ENCODE measurements around the gene RELN. TPM values are rescaled to one million over a fixed set of nuclear protein-coding genes. Genes with fewer than 3 reads are reported as not detected.

RELN gene
- total RNA-seq, 1 experiment from 2014 or later: 0.20 TPM

- TF ChIP-seq ZNF532 (CRISPR knock-in tag; IDR thresholded peaks at IDR 0.05; ENCODE audit: borderline replicate concordance) (no peak), OVOL2 (CRISPR knock-in tag; IDR thresholded peaks at IDR 0.05; ENCODE audit: borderline replicate concordance) (no peak), NFE2L1 (CRISPR knock-in tag; IDR thresholded peaks at IDR 0.05) (no peak)
- TF ChIP-seq, protein P1, sequence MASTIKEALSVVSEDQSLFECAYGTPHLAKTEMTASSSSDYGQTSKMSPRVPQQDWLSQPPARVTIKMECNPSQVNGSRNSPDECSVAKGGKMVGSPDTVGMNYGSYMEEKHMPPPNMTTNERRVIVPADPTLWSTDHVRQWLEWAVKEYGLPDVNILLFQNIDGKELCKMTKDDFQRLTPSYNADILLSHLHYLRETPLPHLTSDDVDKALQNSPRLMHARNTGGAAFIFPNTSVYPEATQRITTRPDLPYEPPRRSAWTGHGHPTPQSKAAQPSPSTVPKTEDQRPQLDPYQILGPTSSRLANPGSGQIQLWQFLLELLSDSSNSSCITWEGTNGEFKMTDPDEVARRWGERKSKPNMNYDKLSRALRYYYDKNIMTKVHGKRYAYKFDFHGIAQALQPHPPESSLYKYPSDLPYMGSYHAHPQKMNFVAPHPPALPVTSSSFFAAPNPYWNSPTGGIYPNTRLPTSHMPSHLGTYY (CRISPR knock-in tag; IDR thresholded peaks at IDR 0.05): no peak
- TF ChIP-seq, protein P2, sequence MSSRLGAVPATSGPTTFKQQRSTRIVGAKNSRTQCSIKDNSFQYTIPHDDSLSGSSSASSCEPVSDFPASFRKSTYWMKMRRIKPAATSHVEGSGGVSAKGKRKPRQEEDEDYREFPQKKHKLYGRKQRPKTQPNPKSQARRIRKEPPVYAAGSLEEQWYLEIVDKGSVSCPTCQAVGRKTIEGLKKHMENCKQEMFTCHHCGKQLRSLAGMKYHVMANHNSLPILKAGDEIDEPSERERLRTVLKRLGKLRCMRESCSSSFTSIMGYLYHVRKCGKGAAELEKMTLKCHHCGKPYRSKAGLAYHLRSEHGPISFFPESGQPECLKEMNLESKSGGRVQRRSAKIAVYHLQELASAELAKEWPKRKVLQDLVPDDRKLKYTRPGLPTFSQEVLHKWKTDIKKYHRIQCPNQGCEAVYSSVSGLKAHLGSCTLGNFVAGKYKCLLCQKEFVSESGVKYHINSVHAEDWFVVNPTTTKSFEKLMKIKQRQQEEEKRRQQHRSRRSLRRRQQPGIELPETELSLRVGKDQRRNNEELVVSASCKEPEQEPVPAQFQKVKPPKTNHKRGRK (CRISPR knock-in tag; IDR thresholded peaks at IDR 0.05; ENCODE audit: borderline replicate concordance): no peak
Observed at GRCh38 chr7:103941976-103942375, 47.5 kb downstream of the RELN start (continued).

DNA sequence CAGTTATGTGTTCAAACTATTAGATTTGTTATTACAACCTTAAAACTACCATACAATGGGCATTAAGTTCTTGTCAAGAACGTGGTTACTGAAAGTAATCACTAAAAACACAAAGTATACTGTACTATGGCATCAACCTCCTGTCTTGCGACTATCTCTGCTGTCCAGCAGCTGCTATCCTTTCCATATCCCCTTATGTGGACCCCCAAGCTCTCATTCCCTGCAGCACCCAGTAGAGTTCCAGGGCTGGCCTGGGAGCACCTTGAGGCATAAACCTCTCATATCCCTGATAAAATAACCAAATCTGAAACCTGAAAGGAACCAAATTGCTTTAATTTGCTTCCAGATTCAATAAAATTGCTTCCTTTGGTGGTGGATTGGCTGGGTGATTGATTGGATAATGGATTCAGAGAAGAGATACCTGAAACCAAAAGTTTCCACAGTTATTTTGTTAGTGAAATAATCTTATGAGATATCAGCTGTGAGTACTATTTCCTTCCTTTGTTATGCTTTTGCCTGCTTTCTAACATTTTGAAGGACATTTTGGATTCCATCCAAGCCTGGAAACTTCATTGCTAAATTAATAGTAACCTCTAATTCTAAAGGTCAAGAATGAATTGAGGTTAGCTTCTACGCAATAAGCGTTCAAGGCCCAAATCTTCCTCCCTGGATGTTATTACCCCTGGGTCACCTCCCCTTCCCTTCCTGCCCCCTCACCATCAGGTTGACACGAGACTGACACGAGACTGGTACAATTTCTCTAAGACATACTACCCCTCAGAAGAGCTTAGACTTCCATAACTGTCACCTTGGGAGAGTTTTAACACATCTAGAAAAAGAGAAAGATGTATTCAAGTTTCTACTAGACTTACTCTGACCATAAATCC lies 48.8 kb downstream of the RELN start:
- H3K27ac Mint-ChIP-seq: no peak overlapping the region
- H3K4me1 Mint-ChIP-seq: 0 out of 2 replicates have a peak, but pooled peaks cover under 1% of the 10 kb centered on the region
- no peak overlapping the region for H3K4me3 Mint-ChIP-seq
- TF ChIP-seq, protein P3, sequence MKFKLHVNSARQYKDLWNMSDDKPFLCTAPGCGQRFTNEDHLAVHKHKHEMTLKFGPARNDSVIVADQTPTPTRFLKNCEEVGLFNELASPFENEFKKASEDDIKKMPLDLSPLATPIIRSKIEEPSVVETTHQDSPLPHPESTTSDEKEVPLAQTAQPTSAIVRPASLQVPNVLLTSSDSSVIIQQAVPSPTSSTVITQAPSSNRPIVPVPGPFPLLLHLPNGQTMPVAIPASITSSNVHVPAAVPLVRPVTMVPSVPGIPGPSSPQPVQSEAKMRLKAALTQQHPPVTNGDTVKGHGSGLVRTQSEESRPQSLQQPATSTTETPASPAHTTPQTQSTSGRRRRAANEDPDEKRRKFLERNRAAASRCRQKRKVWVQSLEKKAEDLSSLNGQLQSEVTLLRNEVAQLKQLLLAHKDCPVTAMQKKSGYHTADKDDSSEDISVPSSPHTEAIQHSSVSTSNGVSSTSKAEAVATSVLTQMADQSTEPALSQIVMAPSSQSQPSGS (CRISPR knock-in tag; IDR thresholded peaks at IDR 0.05; ENCODE audit: borderline replicate concordance, low read depth): no peak
- TF ChIP-seq SMAD3 (CRISPR knock-in tag; IDR thresholded peaks at IDR 0.05; ENCODE audit: borderline replicate concordance) (no peak), NR1H2 (CRISPR knock-in tag; IDR thresholded peaks at IDR 0.05) (no peak), ZNF219 (CRISPR knock-in tag; IDR thresholded peaks at IDR 0.05; ENCODE audit: borderline replicate concordance) (no peak)
- TF ChIP-seq, protein P4, sequence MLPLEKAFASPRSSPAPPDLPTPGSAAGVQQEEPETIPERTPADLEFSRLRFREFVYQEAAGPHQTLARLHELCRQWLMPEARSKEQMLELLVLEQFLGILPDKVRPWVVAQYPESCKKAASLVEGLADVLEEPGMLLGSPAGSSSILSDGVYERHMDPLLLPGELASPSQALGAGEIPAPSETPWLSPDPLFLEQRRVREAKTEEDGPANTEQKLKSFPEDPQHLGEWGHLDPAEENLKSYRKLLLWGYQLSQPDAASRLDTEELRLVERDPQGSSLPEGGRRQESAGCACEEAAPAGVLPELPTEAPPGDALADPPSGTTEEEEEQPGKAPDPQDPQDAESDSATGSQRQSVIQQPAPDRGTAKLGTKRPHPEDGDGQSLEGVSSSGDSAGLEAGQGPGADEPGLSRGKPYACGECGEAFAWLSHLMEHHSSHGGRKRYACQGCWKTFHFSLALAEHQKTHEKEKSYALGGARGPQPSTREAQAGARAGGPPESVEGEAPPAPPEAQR (CRISPR knock-in tag; IDR thresholded peaks at IDR 0.05): no peak
- no peak for DNase-seq (ENCODE audit: low spot score)
- ChIA-PET POLR2A (no interaction called here), CTCF (no interaction called here)
- H3K27me3 Mint-ChIP-seq (ENCODE audit: low read depth): no peaks in the 10 kb centered on the region
- H3K9me3 Mint-ChIP-seq: no peaks in the 10 kb centered on the region
- no peak for ATAC-seq
- H3K36me3 Mint-ChIP-seq: no peaks in the 10 kb centered on the region

- H3K4me1 Mint-ChIP-seq: peaks cover 9% of the 10 kb centered on the region; the same call in 1 of the 2 replicates
- no peaks in the 10 kb centered on the region; the same call in 1 of the 2 replicates for H3K27me3 Mint-ChIP-seq (ENCODE audit: low read depth)
- ChIA-PET POLR2A (no interaction called here), CTCF (no interaction called here)
- no peak for ATAC-seq
- H3K4me3 Mint-ChIP-seq: no peak overlapping the region
- no peak for DNase-seq (ENCODE audit: low spot score)
- H3K27ac Mint-ChIP-seq: no peak overlapping the region
- H3K9me3 Mint-ChIP-seq: no peaks in the 10 kb centered on the region
- H3K36me3 Mint-ChIP-seq: no peaks in the 10 kb centered on the region
- TF ChIP-seq GRHL2 (CRISPR knock-in tag; IDR thresholded peaks at IDR 0.05; ENCODE audit: insufficient replicate concordance, severe bottlenecking) (no peak), ZNF121 (CRISPR knock-in tag; IDR thresholded peaks at IDR 0.05) (no peak), GTF2I (CRISPR knock-in tag; conservative IDR thresholded peaks at IDR 0.05) (no peak), MAX (CRISPR knock-in tag; IDR thresholded peaks at IDR 0.05) (no peak)
- TF ChIP-seq, protein P5, sequence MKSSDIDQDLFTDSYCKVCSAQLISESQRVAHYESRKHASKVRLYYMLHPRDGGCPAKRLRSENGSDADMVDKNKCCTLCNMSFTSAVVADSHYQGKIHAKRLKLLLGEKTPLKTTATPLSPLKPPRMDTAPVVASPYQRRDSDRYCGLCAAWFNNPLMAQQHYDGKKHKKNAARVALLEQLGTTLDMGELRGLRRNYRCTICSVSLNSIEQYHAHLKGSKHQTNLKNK (CRISPR knock-in tag; IDR thresholded peaks at IDR 0.05): no peak
- TF ChIP-seq, protein P6, sequence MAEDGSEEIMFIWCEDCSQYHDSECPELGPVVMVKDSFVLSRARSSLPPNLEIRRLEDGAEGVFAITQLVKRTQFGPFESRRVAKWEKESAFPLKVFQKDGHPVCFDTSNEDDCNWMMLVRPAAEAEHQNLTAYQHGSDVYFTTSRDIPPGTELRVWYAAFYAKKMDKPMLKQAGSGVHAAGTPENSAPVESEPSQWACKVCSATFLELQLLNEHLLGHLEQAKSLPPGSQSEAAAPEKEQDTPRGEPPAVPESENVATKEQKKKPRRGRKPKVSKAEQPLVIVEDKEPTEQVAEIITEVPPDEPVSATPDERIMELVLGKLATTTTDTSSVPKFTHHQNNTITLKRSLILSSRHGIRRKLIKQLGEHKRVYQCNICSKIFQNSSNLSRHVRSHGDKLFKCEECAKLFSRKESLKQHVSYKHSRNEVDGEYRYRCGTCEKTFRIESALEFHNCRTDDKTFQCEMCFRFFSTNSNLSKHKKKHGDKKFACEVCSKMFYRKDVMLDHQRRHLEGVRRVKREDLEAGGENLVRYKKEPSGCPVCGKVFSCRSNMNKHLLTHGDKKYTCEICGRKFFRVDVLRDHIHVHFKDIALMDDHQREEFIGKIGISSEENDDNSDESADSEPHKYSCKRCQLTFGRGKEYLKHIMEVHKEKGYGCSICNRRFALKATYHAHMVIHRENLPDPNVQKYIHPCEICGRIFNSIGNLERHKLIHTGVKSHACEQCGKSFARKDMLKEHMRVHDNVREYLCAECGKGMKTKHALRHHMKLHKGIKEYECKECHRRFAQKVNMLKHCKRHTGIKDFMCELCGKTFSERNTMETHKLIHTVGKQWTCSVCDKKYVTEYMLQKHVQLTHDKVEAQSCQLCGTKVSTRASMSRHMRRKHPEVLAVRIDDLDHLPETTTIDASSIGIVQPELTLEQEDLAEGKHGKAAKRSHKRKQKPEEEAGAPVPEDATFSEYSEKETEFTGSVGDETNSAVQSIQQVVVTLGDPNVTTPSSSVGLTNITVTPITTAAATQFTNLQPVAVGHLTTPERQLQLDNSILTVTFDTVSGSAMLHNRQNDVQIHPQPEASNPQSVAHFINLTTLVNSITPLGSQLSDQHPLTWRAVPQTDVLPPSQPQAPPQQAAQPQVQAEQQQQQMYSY (CRISPR knock-in tag; IDR thresholded peaks at IDR 0.05): no peak
Observed at GRCh38 chr7:103937680-103938079, 51.8 kb downstream of the RELN start.
